HG02885 (cell line): ENCODE results near the gene DNAJB13.

ENCODE experiments used
- ATAC-seq: cut with Tn5 transposase; IDR thresholded peaks from one replicate; pipeline ENCODE4 v1.9.1; 2021; ENCODE audit warnings: mild to moderate bottlenecking; ENCODE audit not compliant: unreplicated experiment, poor library complexity

DNAJB13 gene

GRCh38 chr11:74010306-74011300, 59.8 kb downstream of the DNAJB13 start:
- ATAC-seq, result no peak

GRCh38 chr11:74011360-74012073, 60.7 kb downstream of the DNAJB13 start:
- ATAC-seq, result peak; percentile 71

GRCh38 chr11:74012074-74012809, 61.4 kb downstream of the DNAJB13 start:
- ATAC-seq, result no peak

GRCh38 chr11:74013141-74013540, 62.3 kb downstream of the DNAJB13 start:
- ATAC-seq, result no peak

GRCh38 chr11:74014880-74015279, 64.1 kb downstream of the DNAJB13 start:
- ATAC-seq, result no peak

GRCh38 chr11:74015919-74016684, 65.3 kb downstream of the DNAJB13 start:
- ATAC-seq, result no peak

- no peak for ATAC-seq
Observed at GRCh38 chr11:74017631-74018030, 66.8 kb downstream of the DNAJB13 start.

GRCh38 chr11:74018331-74019005, 67.6 kb downstream of the DNAJB13 start:
- ATAC-seq, result no peak

- ATAC-seq, result no peak
Observed at GRCh38 chr11:74019104-74019738, 68.4 kb downstream of the DNAJB13 start.

GRCh38 chr11:74019860-74020259, 69.0 kb downstream of the DNAJB13 start:
- ATAC-seq, result no peak
